ENCODE measurements around the gene ACTL8.

ACTL8 gene

DNA sequence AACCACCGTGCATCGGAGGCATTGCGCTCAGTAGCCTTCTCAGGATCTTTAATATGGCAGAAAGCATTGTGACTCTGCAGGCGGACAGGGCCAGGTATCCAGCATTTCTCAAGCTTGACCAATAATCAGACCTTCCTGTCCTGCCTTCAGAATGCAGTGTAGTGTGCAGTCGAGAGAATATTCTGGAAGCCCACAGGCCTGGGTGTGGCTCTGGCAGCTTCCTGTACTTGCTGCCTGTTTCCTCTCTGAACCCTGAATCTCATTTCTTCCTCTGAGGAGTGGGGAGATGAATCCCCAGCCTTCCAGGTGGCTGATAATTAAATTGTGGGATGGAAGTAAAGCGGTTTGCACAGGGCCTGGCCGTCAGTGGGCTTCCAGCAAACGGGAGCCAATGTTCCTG, 42.3 kb downstream of the ACTL8 start:
- H3K27me3 ChIP-seq (ENCODE audit: control insufficient read depth, insufficient read depth, low read length), result no peaks in the 10 kb centered on the region
- no peaks in the 10 kb centered on the region for H3K4me1 ChIP-seq (ENCODE audit: control insufficient read depth, insufficient read depth, low read length)
- no peak overlapping the region for H3K4me3 ChIP-seq (ENCODE audit: low read depth, low read length)
- no peaks in the 10 kb centered on the region for H3K36me3 ChIP-seq (ENCODE audit: control insufficient read depth, insufficient read depth, low read length)
- H3K9ac ChIP-seq (ENCODE audit: low read depth, low read length), result no peak overlapping the region
- H3K9me3 ChIP-seq (ENCODE audit: control insufficient read depth, insufficient read depth, low read length), result no peaks in the 10 kb centered on the region

DNA sequence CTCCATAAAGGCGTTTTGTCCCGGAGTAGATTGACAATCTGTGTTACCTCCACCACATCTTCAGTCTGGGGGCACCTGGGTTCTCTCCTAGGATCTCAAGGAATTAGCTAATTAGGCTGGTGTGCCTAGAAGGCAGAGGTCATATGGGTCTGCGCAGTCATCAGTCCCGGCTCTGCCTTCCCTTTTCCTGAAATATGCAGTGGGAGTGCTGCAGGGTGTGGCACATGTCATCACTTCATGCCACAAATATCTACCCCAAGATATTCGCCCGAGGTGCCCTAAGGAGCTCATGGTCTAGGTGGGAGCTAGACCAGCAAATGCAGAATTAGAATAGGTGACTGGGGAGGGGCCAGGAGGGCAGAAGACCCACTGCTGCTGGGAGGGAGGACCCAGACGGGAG, 42.9 kb downstream of the ACTL8 start:
- H3K9ac ChIP-seq (ENCODE audit: low read depth, low read length), result no peak overlapping the region
- H3K27me3 ChIP-seq (ENCODE audit: control insufficient read depth, insufficient read depth, low read length), result no peaks in the 10 kb centered on the region
- no peaks in the 10 kb centered on the region for H3K36me3 ChIP-seq (ENCODE audit: control insufficient read depth, insufficient read depth, low read length)
- no peaks in the 10 kb centered on the region for H3K4me1 ChIP-seq (ENCODE audit: control insufficient read depth, insufficient read depth, low read length)
- H3K9me3 ChIP-seq (ENCODE audit: control insufficient read depth, insufficient read depth, low read length), result no peaks in the 10 kb centered on the region
- H3K4me3 ChIP-seq (ENCODE audit: low read depth, low read length), result no peak overlapping the region

DNA sequence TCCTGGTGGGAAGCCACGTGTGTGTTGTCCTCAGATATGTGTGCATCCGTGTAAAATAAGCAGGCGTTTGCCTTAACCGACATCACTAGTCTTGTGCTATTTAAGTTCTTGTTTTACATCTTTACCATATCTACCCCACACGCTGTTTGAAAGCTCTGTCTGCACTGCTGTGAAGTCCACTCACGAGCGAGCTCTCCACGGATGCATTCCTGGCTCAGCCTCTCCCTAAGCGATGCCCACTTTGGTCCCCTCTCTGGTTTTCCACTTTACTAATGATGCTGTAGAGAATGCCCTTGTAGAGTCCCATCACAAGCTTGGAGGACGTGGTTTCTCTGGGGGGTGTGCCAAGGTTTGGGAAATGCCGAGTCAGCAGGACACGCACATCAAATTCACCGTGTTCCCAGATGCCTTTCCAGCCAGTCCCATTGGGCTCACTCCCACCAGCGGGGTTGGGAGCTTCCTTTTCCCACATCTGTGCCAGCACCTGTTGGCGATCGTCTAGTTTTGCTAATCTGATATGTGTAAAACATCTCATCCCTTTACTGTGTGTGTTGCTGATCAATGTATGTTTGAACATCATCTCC, 43.8 kb downstream of the ACTL8 start:
- Histone ChIP-seq H3K9me3 (ENCODE audit: control insufficient read depth, insufficient read depth, low read length) (no peaks in the 10 kb centered on the region), H3K36me3 (ENCODE audit: control insufficient read depth, insufficient read depth, low read length) (no peaks in the 10 kb centered on the region), H3K27me3 (ENCODE audit: control insufficient read depth, insufficient read depth, low read length) (no peaks in the 10 kb centered on the region), H3K4me3 (ENCODE audit: low read depth, low read length) (no peak overlapping the region), H3K4me1 (ENCODE audit: control insufficient read depth, insufficient read depth, low read length) (no peaks in the 10 kb centered on the region), H3K9ac (ENCODE audit: low read depth, low read length) (no peak overlapping the region)

DNA sequence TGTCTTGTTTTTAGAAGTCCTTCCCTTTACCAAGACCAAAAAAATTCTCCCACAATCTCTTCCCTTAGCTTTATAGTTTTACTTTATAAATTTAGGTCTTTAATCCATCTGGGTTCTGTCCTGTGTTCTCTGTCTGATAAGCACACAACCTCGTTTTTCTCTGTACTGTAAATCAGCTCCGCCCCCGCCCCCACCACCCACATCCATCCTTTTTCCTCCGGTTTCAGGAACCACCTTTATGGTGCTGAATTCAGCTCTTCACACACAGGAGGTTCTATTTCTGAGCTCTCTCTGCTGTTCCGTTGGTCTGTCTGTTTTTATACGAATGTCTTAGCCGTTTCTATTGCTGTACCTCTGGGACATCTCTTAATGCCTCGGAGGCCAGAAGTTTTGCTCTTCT, 44.5 kb downstream of the ACTL8 start:
- Histone ChIP-seq H3K4me1 (ENCODE audit: control insufficient read depth, insufficient read depth, low read length) (no peaks in the 10 kb centered on the region), H3K9ac (ENCODE audit: low read depth, low read length) (no peak overlapping the region), H3K27me3 (ENCODE audit: control insufficient read depth, insufficient read depth, low read length) (no peaks in the 10 kb centered on the region)

DNA sequence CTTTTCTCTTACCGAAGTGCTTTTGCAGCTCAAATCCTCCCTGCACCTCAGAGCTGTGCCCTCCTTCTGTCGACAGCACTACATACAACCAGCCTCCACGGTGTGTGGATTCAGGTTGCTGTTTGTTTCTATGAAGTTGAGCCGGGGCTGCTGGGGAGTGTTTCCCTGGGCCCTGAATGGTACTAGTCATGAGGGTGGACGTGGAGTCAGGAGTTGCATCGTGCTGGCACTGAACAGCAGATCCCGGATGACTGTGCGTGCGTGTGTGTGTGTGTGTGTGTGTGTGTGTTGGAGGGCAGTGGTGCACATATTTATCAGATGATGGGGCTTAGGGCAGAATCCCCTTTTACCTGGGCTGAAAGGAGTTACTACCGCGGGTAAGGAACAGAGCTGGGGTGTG, 47.0 kb downstream of the ACTL8 start:
- Histone ChIP-seq H3K4me1 (ENCODE audit: control insufficient read depth, insufficient read depth, low read length) (no peaks in the 10 kb centered on the region), H3K9me3 (ENCODE audit: control insufficient read depth, insufficient read depth, low read length) (no peaks in the 10 kb centered on the region), H3K9ac (ENCODE audit: low read depth, low read length) (no peak overlapping the region), H3K4me3 (ENCODE audit: low read depth, low read length) (no peak overlapping the region), H3K27me3 (ENCODE audit: control insufficient read depth, insufficient read depth, low read length) (no peaks in the 10 kb centered on the region), H3K36me3 (ENCODE audit: control insufficient read depth, insufficient read depth, low read length) (no peaks in the 10 kb centered on the region)

More for the DNA sequence above, 44.5 kb downstream of the ACTL8 start:
- Histone ChIP-seq H3K9me3 (ENCODE audit: control insufficient read depth, insufficient read depth, low read length) (no peaks in the 10 kb centered on the region), H3K4me3 (ENCODE audit: low read depth, low read length) (no peak overlapping the region), H3K36me3 (ENCODE audit: control insufficient read depth, insufficient read depth, low read length) (no peaks in the 10 kb centered on the region)

DNA sequence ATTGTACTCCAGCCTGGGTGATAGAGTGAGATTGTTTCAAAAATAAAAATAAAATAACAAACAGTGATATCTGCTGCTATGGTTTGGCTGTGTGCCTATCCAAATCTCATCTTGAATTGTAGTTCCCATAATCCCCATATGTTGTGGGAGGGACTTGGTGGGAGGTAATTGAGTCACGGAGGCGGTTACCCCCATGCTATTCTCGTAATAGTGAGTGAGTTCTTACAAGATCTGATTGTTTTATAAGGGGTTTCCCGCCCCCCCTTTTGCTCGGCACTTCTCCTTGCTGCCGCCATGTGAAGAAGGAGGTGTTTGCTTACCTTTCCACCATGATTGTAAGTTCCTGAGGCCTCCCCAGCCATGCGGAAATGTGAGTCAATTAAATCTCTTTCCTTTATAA, 47.8 kb downstream of the ACTL8 start:
- Histone ChIP-seq H3K4me3 (ENCODE audit: low read depth, low read length) (no peak overlapping the region), H3K9me3 (ENCODE audit: control insufficient read depth, insufficient read depth, low read length) (no peaks in the 10 kb centered on the region), H3K27me3 (ENCODE audit: control insufficient read depth, insufficient read depth, low read length) (no peaks in the 10 kb centered on the region), H3K9ac (ENCODE audit: low read depth, low read length) (no peak overlapping the region), H3K36me3 (ENCODE audit: control insufficient read depth, insufficient read depth, low read length) (no peaks in the 10 kb centered on the region), H3K4me1 (ENCODE audit: control insufficient read depth, insufficient read depth, low read length) (no peaks in the 10 kb centered on the region)

DNA sequence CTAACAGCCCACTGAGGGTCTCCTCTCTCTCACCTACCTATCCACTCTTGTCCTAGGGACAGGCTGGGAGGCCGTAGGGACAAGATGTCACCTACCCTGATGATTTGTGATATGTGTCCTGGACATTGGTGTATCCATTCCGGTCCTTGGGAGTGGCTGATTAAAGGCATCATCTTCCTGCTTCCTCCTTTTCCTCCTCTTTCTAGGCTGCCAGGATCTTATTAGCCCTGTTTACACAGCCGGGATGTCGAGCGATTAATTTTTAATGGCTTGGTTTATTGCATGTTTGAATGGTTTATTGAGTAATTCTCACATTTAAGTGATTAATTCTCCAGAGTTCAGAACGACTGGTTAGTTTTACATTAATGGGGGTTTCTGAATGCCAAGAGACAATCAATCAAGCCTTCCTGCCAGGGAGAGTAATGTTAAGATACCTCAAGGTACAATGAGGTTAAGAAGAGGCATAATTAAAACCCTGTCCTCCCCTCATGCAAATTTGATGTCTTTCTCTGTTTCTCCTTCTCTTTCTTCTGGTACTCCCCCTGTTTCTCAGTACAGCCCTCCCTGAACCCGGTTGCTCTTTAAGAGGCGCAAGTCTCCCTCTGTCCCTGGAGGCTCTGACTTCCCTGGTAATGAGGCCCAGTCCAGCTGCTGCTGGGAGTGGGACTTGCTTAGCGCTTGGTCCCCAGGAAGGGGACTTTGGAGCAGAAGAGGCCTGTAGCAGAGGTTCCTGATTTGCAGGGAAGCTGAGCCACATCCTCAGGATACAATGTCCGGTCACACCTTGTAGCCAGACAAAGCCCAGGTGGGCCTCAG, 50.9 kb downstream of the ACTL8 start:
- no peak overlapping the region for H3K9ac ChIP-seq (ENCODE audit: low read depth, low read length)
- H3K4me3 ChIP-seq (ENCODE audit: low read depth, low read length), result no peak overlapping the region
- no peaks in the 10 kb centered on the region for H3K36me3 ChIP-seq (ENCODE audit: control insufficient read depth, insufficient read depth, low read length)
- H3K9me3 ChIP-seq (ENCODE audit: control insufficient read depth, insufficient read depth, low read length), result no peaks in the 10 kb centered on the region
- H3K27me3 ChIP-seq (ENCODE audit: control insufficient read depth, insufficient read depth, low read length), result no peaks in the 10 kb centered on the region
- no peaks in the 10 kb centered on the region for H3K4me1 ChIP-seq (ENCODE audit: control insufficient read depth, insufficient read depth, low read length)

DNA sequence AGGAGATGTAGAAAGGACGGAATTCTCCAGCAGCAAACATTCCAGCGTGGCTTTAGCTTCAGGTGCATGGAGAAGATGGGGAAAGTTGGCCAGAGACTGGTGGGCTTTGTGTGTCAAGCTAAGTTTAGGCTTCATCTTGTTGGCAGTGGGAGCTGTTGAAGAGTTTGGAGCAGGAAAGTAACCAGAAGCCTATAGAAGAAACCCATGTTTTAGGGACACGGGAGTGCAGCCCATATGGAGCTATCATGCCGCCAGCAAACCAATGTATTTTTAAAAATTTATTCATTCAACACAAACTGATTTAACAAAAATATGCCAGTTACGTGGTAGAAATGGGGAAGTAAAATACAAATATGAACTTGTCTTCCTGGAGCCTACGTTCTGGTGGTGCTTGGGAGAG, 53.7 kb downstream of the ACTL8 start:
- Histone ChIP-seq H3K9me3 (ENCODE audit: control insufficient read depth, insufficient read depth, low read length) (no peaks in the 10 kb centered on the region), H3K9ac (ENCODE audit: low read depth, low read length) (no peak overlapping the region), H3K4me3 (ENCODE audit: low read depth, low read length) (no peak overlapping the region), H3K36me3 (ENCODE audit: control insufficient read depth, insufficient read depth, low read length) (no peaks in the 10 kb centered on the region), H3K4me1 (ENCODE audit: control insufficient read depth, insufficient read depth, low read length) (no peaks in the 10 kb centered on the region), H3K27me3 (ENCODE audit: control insufficient read depth, insufficient read depth, low read length) (no peaks in the 10 kb centered on the region)

DNA sequence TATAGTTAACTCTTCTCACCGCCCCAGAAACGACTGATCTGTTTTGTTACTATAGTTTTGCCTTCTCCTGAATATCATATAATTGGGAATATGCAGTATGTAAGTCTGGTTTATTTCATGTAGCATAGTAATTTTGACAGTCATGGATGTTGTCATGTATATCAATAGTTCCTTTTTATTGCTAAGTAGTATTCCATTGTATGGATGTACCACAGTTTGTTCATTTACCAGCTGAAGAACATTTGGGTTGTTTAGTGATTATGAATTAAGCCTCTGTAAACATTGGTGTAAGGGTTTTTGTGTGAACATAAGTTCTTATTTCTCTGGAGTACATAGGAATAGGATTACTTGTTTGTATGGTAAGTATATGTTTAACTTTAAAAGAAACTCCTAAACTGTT, 55.5 kb downstream of the ACTL8 start:
- H3K36me3 ChIP-seq (ENCODE audit: control insufficient read depth, insufficient read depth, low read length), result no peaks in the 10 kb centered on the region
- no peak overlapping the region for H3K9ac ChIP-seq (ENCODE audit: low read depth, low read length)
- no peak overlapping the region for H3K4me3 ChIP-seq (ENCODE audit: low read depth, low read length)
- no peaks in the 10 kb centered on the region for H3K9me3 ChIP-seq (ENCODE audit: control insufficient read depth, insufficient read depth, low read length)
- H3K4me1 ChIP-seq (ENCODE audit: control insufficient read depth, insufficient read depth, low read length), result no peaks in the 10 kb centered on the region
- no peaks in the 10 kb centered on the region for H3K27me3 ChIP-seq (ENCODE audit: control insufficient read depth, insufficient read depth, low read length)

DNA sequence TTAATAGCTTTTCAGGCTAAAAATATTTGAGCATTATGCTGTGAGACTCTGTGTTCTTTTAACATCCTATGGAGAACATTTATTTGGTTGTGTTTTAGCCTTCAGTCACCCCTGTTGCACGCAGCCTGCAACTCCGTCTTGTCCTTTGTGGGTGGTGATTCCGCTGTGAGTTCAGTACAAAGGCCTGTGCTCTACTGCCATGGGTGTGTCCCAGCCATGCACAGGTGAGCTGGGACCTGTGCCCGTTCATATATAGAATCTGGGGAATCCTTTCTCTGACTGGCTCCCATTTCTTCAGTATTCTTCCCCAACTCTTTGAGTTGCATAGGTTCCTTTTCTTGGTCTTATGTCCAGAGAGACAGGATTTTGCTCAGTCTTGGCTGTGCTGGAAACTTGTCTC, 61.4 kb downstream of the ACTL8 start:
- no peak overlapping the region for H3K9ac ChIP-seq (ENCODE audit: low read depth, low read length)
- no peak overlapping the region for H3K4me3 ChIP-seq (ENCODE audit: low read depth, low read length)
- H3K36me3 ChIP-seq (ENCODE audit: control insufficient read depth, insufficient read depth, low read length), result no peaks in the 10 kb centered on the region
- no peaks in the 10 kb centered on the region for H3K4me1 ChIP-seq (ENCODE audit: control insufficient read depth, insufficient read depth, low read length)
- H3K27me3 ChIP-seq (ENCODE audit: control insufficient read depth, insufficient read depth, low read length), result no peaks in the 10 kb centered on the region
- H3K9me3 ChIP-seq (ENCODE audit: control insufficient read depth, insufficient read depth, low read length), result no peaks in the 10 kb centered on the region

DNA sequence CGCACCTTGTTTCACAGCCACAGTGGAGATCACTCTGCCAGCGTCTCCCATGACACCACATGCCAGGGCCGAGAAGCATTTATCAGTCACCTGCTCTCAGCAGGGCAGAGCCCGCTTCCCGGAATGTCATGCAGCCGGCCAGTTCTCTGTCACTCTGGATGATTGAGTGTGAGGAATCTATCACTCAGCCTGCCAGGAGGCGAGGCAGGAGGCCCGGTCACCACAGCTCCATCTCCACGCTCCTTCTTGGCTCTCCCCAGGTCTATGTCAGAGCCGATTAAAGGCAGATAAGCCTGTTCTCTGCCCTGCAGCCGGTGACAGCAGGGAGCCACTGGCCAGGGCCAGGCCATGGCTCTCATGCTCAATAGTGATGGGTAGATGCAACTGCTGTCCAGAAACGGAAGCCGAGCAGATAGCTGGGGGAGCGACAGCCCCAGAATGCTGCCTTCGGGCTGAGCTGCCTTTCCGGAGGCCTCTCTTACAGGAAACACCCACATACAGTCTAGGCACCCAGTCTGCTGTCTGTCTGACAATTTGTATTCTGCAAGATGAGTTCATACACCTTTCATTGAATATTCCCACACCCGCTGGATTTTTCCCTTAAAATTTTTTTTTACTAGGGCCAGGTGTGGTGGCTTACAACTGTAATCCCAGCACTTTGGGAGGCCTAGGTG, 64.1 kb downstream of the ACTL8 start:
- no peaks in the 10 kb centered on the region for H3K27me3 ChIP-seq (ENCODE audit: control insufficient read depth, insufficient read depth, low read length)
- H3K9me3 ChIP-seq (ENCODE audit: control insufficient read depth, insufficient read depth, low read length), result no peaks in the 10 kb centered on the region

DNA sequence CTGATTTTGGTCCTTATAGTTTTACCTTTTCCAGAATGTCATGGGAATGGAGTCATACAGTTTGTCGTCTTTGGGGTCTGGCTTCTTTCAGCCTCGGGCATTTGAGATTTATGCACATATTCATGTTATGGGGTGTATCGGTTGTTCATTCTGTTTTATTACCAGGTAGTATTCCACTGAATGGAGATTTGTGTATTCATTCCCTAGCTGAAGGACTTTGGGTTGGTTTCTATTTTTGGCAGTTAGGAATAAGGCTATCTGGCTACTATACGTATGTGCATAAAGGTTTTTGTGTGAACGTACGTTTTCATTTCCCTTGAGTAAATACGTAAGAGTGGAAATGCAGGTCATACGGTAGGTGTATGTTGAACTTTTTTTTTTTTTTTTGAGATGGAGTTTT, 65.1 kb downstream of the ACTL8 start:
- Histone ChIP-seq H3K9ac (ENCODE audit: low read depth, low read length) (no peak overlapping the region), H3K4me1 (ENCODE audit: control insufficient read depth, insufficient read depth, low read length) (no peaks in the 10 kb centered on the region), H3K36me3 (ENCODE audit: control insufficient read depth, insufficient read depth, low read length) (no peaks in the 10 kb centered on the region), H3K9me3 (ENCODE audit: control insufficient read depth, insufficient read depth, low read length) (no peaks in the 10 kb centered on the region), H3K4me3 (ENCODE audit: low read depth, low read length) (no peak overlapping the region), H3K27me3 (ENCODE audit: control insufficient read depth, insufficient read depth, low read length) (no peaks in the 10 kb centered on the region)

More for the DNA sequence above, 64.1 kb downstream of the ACTL8 start:
- Histone ChIP-seq H3K4me1 (ENCODE audit: control insufficient read depth, insufficient read depth, low read length) (no peaks in the 10 kb centered on the region), H3K36me3 (ENCODE audit: control insufficient read depth, insufficient read depth, low read length) (no peaks in the 10 kb centered on the region), H3K9ac (ENCODE audit: low read depth, low read length) (no peak overlapping the region), H3K4me3 (ENCODE audit: low read depth, low read length) (no peak overlapping the region)
